H1 (cell line): ENCODE data around the gene ANKS1B.

Experiments
- CTCF ChIP-seq, 3 experiments: IDR thresholded peaks; 1 replicate in 2 of 3; 2 replicates in 1 of 3; pipeline versions ENCODE4 v1.5.1 to v1.6.1; 2011; ENCODE audit warnings: low read length in 3 of 3, mild to moderate bottlenecking in 3 of 3, inconsistent platforms in 2 of 3, low read depth in 1 of 3, moderate library complexity in 1 of 3; ENCODE audit not compliant: insufficient read depth in 1 of 3; ENCODE audit errors: control extremely low read depth in 1 of 3
- FOSL1 ChIP-seq: IDR thresholded peaks from 2 replicates; pipeline ENCODE4 v1.6.1; 2011; ENCODE audit warnings: mild to moderate bottlenecking, low read depth, low read length, moderate library complexity; ENCODE audit not compliant: insufficient read depth
- JUN ChIP-seq: IDR thresholded peaks from 2 replicates; pipeline ENCODE4 v1.6.1; 2011; ENCODE audit warnings: low read depth, mild to moderate bottlenecking, improper control_type of control experiment, low read length
- POLR2A ChIP-seq, 2 experiments: IDR thresholded peaks; 1 replicate in 1 of 2; 2 replicates in 1 of 2; pipeline ENCODE4 v1.6.1; 2011; ENCODE audit warnings: low read depth in 2 of 2, low read length in 2 of 2, mild to moderate bottlenecking in 2 of 2; ENCODE audit errors: control extremely low read depth in 1 of 2
- USF2 ChIP-seq: IDR thresholded peaks from 2 replicates; pipeline ENCODE4 v1.6.1; 2011; ENCODE audit warnings: low read length, improper control_type of control experiment
- YY1 ChIP-seq: IDR thresholded peaks from 2 replicates; pipeline ENCODE4 v1.6.1; 2011; ENCODE audit warnings: low read depth, mild to moderate bottlenecking, low read length
- TF ChIP-seq, protein P1 (sequence below): IDR thresholded peaks from 2 replicates; pipeline ENCODE4 v1.6.1; 2012; ENCODE audit warnings: inconsistent platforms

DNA sequence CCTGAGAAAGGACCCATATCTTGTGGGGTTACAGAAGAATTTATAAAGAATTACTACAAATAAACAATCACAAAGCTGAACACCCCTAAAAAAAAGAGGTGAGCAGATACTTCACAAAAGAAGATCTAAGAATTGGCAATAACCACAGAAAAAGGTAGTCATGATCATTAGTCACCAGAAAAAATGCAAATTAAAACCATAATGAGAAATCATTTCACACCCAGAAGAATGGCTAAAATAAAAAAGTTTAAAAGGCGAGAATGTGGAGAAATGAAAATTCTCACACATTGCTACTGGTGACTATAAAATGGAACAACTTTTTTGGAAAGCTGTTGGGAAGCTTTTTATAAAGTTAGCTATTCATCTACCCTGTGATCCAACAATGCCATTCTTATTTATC, 545.3 kb downstream of the ANKS1B start:
- no peak for TF ChIP-seq POLR2A (IDR thresholded peaks at IDR 0.05; ENCODE audit: control extremely low read depth in 1 of 2, low read depth in 2 of 2, low read length in 2 of 2)
- TF ChIP-seq USF2 = no peak
- no peak for TF ChIP-seq FOSL1
- TF ChIP-seq, protein P1, sequence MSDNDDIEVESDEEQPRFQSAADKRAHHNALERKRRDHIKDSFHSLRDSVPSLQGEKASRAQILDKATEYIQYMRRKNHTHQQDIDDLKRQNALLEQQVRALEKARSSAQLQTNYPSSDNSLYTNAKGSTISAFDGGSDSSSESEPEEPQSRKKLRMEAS = no peak
- no peak for TF ChIP-seq CTCF (IDR thresholded peaks at IDR 0.05; ENCODE audit: control extremely low read depth in 1 of 3, insufficient read depth in 1 of 3, low read depth in 1 of 3, low read length in 3 of 3)
- no peak for TF ChIP-seq JUN
- TF ChIP-seq YY1 = no peak
